IMR-90 (cell line): ENCODE measurements around the gene IFNK. TPM values are rescaled to one million over a fixed set of nuclear protein-coding genes. Genes with fewer than 3 reads are reported as not detected.

Experiments
- ATAC-seq: fragments of 200-7000 bp; cut with Tn5 transposase; 2 replicates; pipeline ENCODE4 v1.9.1; 2020; ENCODE audit warnings: low read depth, mild to moderate bottlenecking, moderate library complexity
- BruUV-seq: library from RNA; stranded (reverse); fragments of 400-500 nt; replicated peaks from 2 replicates; lab custom pipeline; 2021; lab: Mats Ljungman, UMichigan
- CTCF ChIA-PET: fragments of 300-600 bp; formaldehyde crosslinking; extraction: SDS; loops from one replicate; lab custom pipeline; 2021; ENCODE audit warnings: antibody characterized with exemption; lab: Yijun Ruan, JAX
- POLR2A ChIA-PET: fragments of 300-600 bp; sonication (Branson Sonifier 250); formaldehyde crosslinking; loops from one replicate; lab custom pipeline; 2022; ENCODE audit warnings: antibody characterized with exemption; ENCODE audit not compliant: unreplicated experiment; lab: Charles Lee
- DNase-seq: peaks from one replicate; pipeline ENCODE4 v3.0.0; 2013
- H2AFZ ChIP-seq: replicated peaks from 2 replicates; pipeline ENCODE3; 2013; ENCODE audit warnings: low read length, mild to moderate bottlenecking; ENCODE audit not compliant: poor library complexity
- H2AK5ac ChIP-seq: 2 replicates; pipeline ENCODE4 v1.6.1; 2013; ENCODE audit warnings: low read depth, low read length, inconsistent platforms
- H2AK9ac ChIP-seq: replicated peaks from 2 replicates; pipeline ENCODE3; 2013; ENCODE audit warnings: mild to moderate bottlenecking, low read depth, low read length, moderate library complexity; ENCODE audit not compliant: poor library complexity
- H2BK120ac ChIP-seq: 2 replicates; pipeline ENCODE4 v1.6.1; 2013; ENCODE audit warnings: low read depth, low read length, inconsistent platforms
- H2BK15ac ChIP-seq: 3 replicates; pipeline ENCODE4 v1.6.1; 2013; ENCODE audit warnings: low read depth, low read length, inconsistent platforms
- H2BK20ac ChIP-seq: 2 replicates; pipeline ENCODE4 v1.6.1; 2013; ENCODE audit warnings: low read depth, mild to moderate bottlenecking, inconsistent platforms, low read length, moderate library complexity
- H2BK5ac ChIP-seq: 2 replicates; pipeline ENCODE4 v1.6.1; 2013; ENCODE audit warnings: mild to moderate bottlenecking, low read depth, low read length, inconsistent platforms; ENCODE audit not compliant: poor library complexity, severe bottlenecking
- H3K14ac ChIP-seq: replicated peaks from 2 replicates; pipeline ENCODE4 v1.6.1; 2013; ENCODE audit warnings: low read depth, low read length, inconsistent platforms
- H3K18ac ChIP-seq: 2 replicates; pipeline ENCODE4 v1.6.1; 2013; ENCODE audit warnings: low read depth, low read length, control low read depth
- H3K23ac ChIP-seq: 2 replicates; pipeline ENCODE4 v1.6.1; 2013; ENCODE audit warnings: low read depth, low read length, inconsistent platforms
- H3K27ac ChIP-seq: 2 replicates; pipeline ENCODE4 v1.5.1; 2013; ENCODE audit warnings: mild to moderate bottlenecking, control low read depth, low read length; ENCODE audit not compliant: insufficient read depth
- H3K27me3 ChIP-seq: 2 replicates; pipeline ENCODE4 v1.6.1; 2013; ENCODE audit warnings: low read length; ENCODE audit not compliant: control insufficient read depth, insufficient read depth
- H3K36me3 ChIP-seq: 2 replicates; pipeline ENCODE4 v1.6.1; 2013; ENCODE audit warnings: low read length, mixed read lengths; ENCODE audit not compliant: control insufficient read depth, insufficient read depth
- H3K4ac ChIP-seq: 2 replicates; pipeline ENCODE4 v1.6.1; 2013; ENCODE audit warnings: low read depth, low read length, inconsistent platforms
- H3K4me1 ChIP-seq: 2 replicates; pipeline ENCODE4 v1.6.1; 2013; ENCODE audit warnings: low read length, mixed read lengths; ENCODE audit not compliant: control insufficient read depth, insufficient read depth
- H3K4me2 ChIP-seq: 2 replicates; pipeline ENCODE4 v1.6.1; 2013; ENCODE audit warnings: low read depth, mild to moderate bottlenecking, control low read depth, low read length, moderate library complexity
- H3K4me3 ChIP-seq: 2 replicates; pipeline ENCODE4 v1.5.1; 2013; ENCODE audit warnings: low read depth, mild to moderate bottlenecking, control low read depth, low read length, moderate library complexity; ENCODE audit not compliant: insufficient read depth
- H3K56ac ChIP-seq: 2 replicates; pipeline ENCODE4 v1.6.1; 2013; ENCODE audit warnings: low read length, inconsistent platforms; ENCODE audit not compliant: insufficient read depth; ENCODE audit errors: extremely low read depth
- H3K79me1 ChIP-seq, 2 experiments: 2 replicates each; pipeline ENCODE4 v1.6.1; 2013; ENCODE audit warnings: low read length in 2 of 2, inconsistent platforms in 1 of 2, low read depth in 1 of 2
- H3K9ac ChIP-seq: 2 replicates; pipeline ENCODE4 v1.6.1; 2013; ENCODE audit warnings: low read depth, low read length, control low read depth
- H3K9me1 ChIP-seq: 2 replicates; pipeline ENCODE4 v1.6.1; 2013; ENCODE audit warnings: low read length, inconsistent platforms; ENCODE audit not compliant: insufficient read depth
- H3K9me3 ChIP-seq: 2 replicates; pipeline ENCODE4 v1.6.1; 2013; ENCODE audit warnings: low read length; ENCODE audit not compliant: control insufficient read depth, insufficient read depth
- H4K20me1 ChIP-seq: 2 replicates; pipeline ENCODE4 v1.6.1; 2013; ENCODE audit warnings: low read length, inconsistent platforms; ENCODE audit not compliant: insufficient read depth
- H4K5ac ChIP-seq: 2 replicates; pipeline ENCODE4 v1.6.1; 2013; ENCODE audit warnings: mild to moderate bottlenecking, low read depth, low read length, control low read depth
- H4K8ac ChIP-seq, 2 experiments: 2 replicates each; pipeline ENCODE4 v1.6.1; 2013; ENCODE audit warnings: low read depth in 2 of 2, low read length in 2 of 2, control low read depth in 1 of 2, inconsistent platforms in 1 of 2
- H4K91ac ChIP-seq: 2 replicates; pipeline ENCODE4 v1.6.1; 2013; ENCODE audit warnings: low read depth, low read length, inconsistent platforms; ENCODE audit not compliant: insufficient read depth
- BHLHE40 ChIP-seq: fragments of 150-350 bp; IDR thresholded peaks from 2 replicates; pipeline ENCODE4 v1.6.1; 2016; ENCODE audit warnings: mild to moderate bottlenecking, low read depth, low read length
- CHD1 ChIP-seq: IDR thresholded peaks from 2 replicates; pipeline ENCODE4 v1.6.1; 2012; ENCODE audit warnings: low read depth, low read length, improper control_type of control experiment
- MAFK ChIP-seq: IDR thresholded peaks from 2 replicates; pipeline ENCODE4 v1.6.1; 2012; ENCODE audit warnings: low read depth, low read length, improper control_type of control experiment
- POLR2A ChIP-seq: IDR thresholded peaks from 2 replicates; pipeline ENCODE4 v1.6.1; 2012; ENCODE audit warnings: mild to moderate bottlenecking, low read depth, low read length
- WGBS, 2 experiments: methylation state at CpG; one replicate each; pipeline versions ENCODE4 v1.1.5 to v1.1.7; 2013; ENCODE audit warnings: missing lambda C conversion rate in 2 of 2; ENCODE audit not compliant: insufficient read length in 1 of 2; ENCODE audit errors: extremely low coverage in 2 of 2; 5-methylcytosine and 5-hydroxymethylcytosine counted together
- dilution Hi-C: fragments of 300-500 bp; cut with HindIII; formaldehyde crosslinking; loops from one replicate; pipeline ENCODE4 v1.14.3; 2018; ENCODE audit warnings: low sequenced_read_pairs; ENCODE audit not compliant: unreplicated experiment
- in situ Hi-C: fragments of 300-500 bp; cut with MboI; formaldehyde crosslinking; loops from 3 replicates; pipeline ENCODE4 v1.14.3; 2019; ENCODE audit warnings: low sequenced_read_pairs, inconsistent platforms, mixed read lengths
- intact Hi-C: fragments of 100-400 bp; cut with micrococcal nuclease; formaldehyde crosslinking; loops from 2 replicates; pipeline ENCODE4 v1.10.0; 2022
- polyA plus RNA-seq, 3 experiments: library from polyadenylated mRNA; depleted of rRNA; stranded (reverse); fragments of >200 nt; gene quantifications; 2 replicates each; pipeline ENCODE4 v1.2.3, GENCODE V29; 2012; ENCODE audit warnings: low replicate concordance in 1 of 3
- total RNA-seq: library from RNA; depleted of rRNA; stranded (reverse); fragments of >200 nt; gene quantifications from 2 replicates; pipeline ENCODE4 v1.2.3, GENCODE V29; 2012

IFNK gene
- total and polyA plus RNA-seq, 2 of the 4 experiments (the other 2 are of a cell fraction), result not detected

DNA sequence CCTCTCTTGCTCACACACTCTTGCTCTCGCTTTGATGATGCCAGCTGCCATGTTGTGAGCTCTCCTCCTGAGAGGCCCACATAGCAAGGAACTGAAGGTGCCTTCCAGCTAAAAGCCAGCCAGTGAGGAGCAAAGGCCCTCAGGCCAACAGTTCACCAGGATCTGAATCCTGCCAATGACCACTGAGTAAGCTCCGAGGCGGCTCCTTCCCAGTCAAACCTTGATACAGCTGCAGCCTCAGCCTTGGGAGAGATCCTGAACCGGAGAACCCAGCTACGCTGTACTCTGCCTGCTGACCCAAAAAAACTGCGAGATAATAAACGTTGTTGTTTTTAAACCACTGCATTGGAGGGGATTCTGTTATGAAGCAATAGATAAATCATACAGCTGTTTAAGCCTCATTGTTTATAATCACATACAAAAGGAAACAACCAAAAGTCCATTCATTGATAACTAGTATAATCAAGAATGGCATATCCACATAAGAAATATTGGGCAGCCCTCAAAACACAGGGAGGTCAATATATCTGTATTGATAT is 49.0 kb upstream of the IFNK start:
- H2AFZ ChIP-seq, result no peak overlapping the region
- H3K4ac ChIP-seq, result no peak overlapping the region
- no peaks in the 10 kb centered on the region for H3K36me3 ChIP-seq
- dilution Hi-C loops (no loop called here), in situ Hi-C loops (no loop called here), intact Hi-C loops (no loop called here)
- H2BK15ac ChIP-seq, result no peak overlapping the region
- no peaks in the 10 kb centered on the region for H3K27me3 ChIP-seq
- H4K5ac ChIP-seq, result no peak overlapping the region
- H3K27ac ChIP-seq, result no peak overlapping the region
- BruUV-seq, result no TSS peak
- H3K56ac ChIP-seq, result no peak overlapping the region
- ChIA-PET POLR2A (no interaction called here), CTCF (no interaction called here)
- H3K14ac ChIP-seq, result no peak overlapping the region
- ATAC-seq, result no peak
- no peak overlapping the region for H3K18ac ChIP-seq
- H2BK5ac ChIP-seq, result no peak overlapping the region
- no peak overlapping the region for H4K8ac ChIP-seq
- no peak overlapping the region for H2BK20ac ChIP-seq
- H3K4me1 ChIP-seq, result no peaks in the 10 kb centered on the region
- H2AK5ac ChIP-seq, result no peak overlapping the region
- H3K23ac ChIP-seq, result no peak overlapping the region
- H3K9ac ChIP-seq, result no peak overlapping the region
- no peaks in the 10 kb centered on the region for H3K9me3 ChIP-seq
- no peak overlapping the region for H2AK9ac ChIP-seq
- no peak for DNase-seq
- TF ChIP-seq POLR2A (no peak), BHLHE40 (no peak), MAFK (no peak), CHD1 (no peak)
- WGBS, 2 experiments, result 50% methylated on average over 1 of the region's 7 CpGs; no CpG with 5 or more reads in 1 of the 2 experiments
- H4K20me1 ChIP-seq, result no peaks in the 10 kb centered on the region
- H3K4me2 ChIP-seq, result no peak overlapping the region
- no peaks in the 10 kb centered on the region for H3K9me1 ChIP-seq
- H4K91ac ChIP-seq, result no peak overlapping the region
- no peaks in the 10 kb centered on the region for H3K79me1 ChIP-seq
- H2BK120ac ChIP-seq, result no peak overlapping the region
- no peak overlapping the region for H3K4me3 ChIP-seq
